HCT116 (cell line): Measurements from ENCODE around the gene CCSER1. TPM values are rescaled to one million over a fixed set of nuclear protein-coding genes. Genes with fewer than 3 reads are reported as not detected.

ENCODE experiments used
- ATAC-seq: fragments of 200-7000 bp; cut with Tn5 transposase; 2 replicates; pipeline ENCODE4 v1.9.1; 2020; ENCODE audit warnings: mild to moderate bottlenecking, moderate library complexity
- BruUV-seq: library from RNA; stranded (reverse); fragments of 400-500 nt; replicated peaks from 2 replicates; lab custom pipeline; 2021; lab: Mats Ljungman, UMichigan
- CTCF ChIA-PET: fragments of 300-600 bp; sonication (Branson Sonifier 250); formaldehyde crosslinking; loops from one replicate; lab custom pipeline; 2021; ENCODE audit warnings: antibody characterized with exemption; lab: Charles Lee
- POLR2A ChIA-PET: fragments of 300-600, 350-600 bp; sonication (Branson Sonifier 250); formaldehyde crosslinking; loops from one replicate; lab custom pipeline; 2021; ENCODE audit warnings: antibody characterized with exemption; lab: Charles Lee
- RAD21 ChIA-PET, 2 experiments: fragments of 300-600 bp; sonication (Branson Sonifier 250); formaldehyde crosslinking; loops; one replicate each; lab custom pipeline; 2023; ENCODE audit warnings: low total read pairs in 2 of 2; ENCODE audit not compliant: uncharacterized antibody in 2 of 2, unreplicated experiment in 2 of 2, low non-redundant PET in 1 of 2; lab: Charles Lee
- DNase-seq: peaks from one replicate; pipeline ENCODE4 v3.0.0-alpha.2; 2010; ENCODE audit warnings: low read depth, low spot score
- H2AFZ ChIP-seq: fragments of 200-600 bp; shearing (Covaris generic), sonication (generic); 2 replicates; pipeline ENCODE4 v1.6.1; 2017; ENCODE audit warnings: low read depth, mixed run types, mixed read lengths, antibody characterized with exemption, low read length; ENCODE audit not compliant: poor library complexity, severe bottlenecking
- H3K27ac ChIP-seq: 2 replicates; pipeline ENCODE4 v1.5.1; 2012; ENCODE audit warnings: low read depth, low read length
- H3K27me3 ChIP-seq: fragments of 200-600 bp; sonication (generic); 2 replicates; pipeline ENCODE4 v1.6.1; 2016; ENCODE audit warnings: mixed run types, low read length, mixed read lengths; ENCODE audit not compliant: insufficient read depth
- H3K36me3 ChIP-seq, 2 experiments: fragments of 200-500 bp in 1 of 2; fragments of 200-600 bp in 1 of 2; sonication (Bioruptor generic) in 1 of 2; sonication (generic) in 1 of 2; 2 replicates each; pipeline versions ENCODE4 v1.5.1 to v1.6.1; 2014 to 2016; ENCODE audit warnings: low read length in 2 of 2, inconsistent platforms in 1 of 2, mixed read lengths in 1 of 2, mixed run types in 1 of 2; ENCODE audit not compliant: insufficient read depth in 2 of 2, control insufficient read depth in 1 of 2
- H3K4me1 ChIP-seq, 2 experiments: fragments of 200-600 bp in 1 of 2; sonication (generic) in 1 of 2; 2 replicates each; pipeline versions ENCODE4 v1.5.1 to v1.6.1; 2012 to 2017; ENCODE audit warnings: low read length in 2 of 2, inconsistent platforms in 1 of 2, mild to moderate bottlenecking in 1 of 2, mixed read lengths in 1 of 2, mixed run types in 1 of 2, moderate library complexity in 1 of 2; ENCODE audit not compliant: insufficient read depth in 2 of 2, control insufficient read depth in 1 of 2
- H3K4me2 ChIP-seq: fragments of 200-600 bp; sonication (generic); 2 replicates; pipeline ENCODE4 v1.6.1; 2017; ENCODE audit warnings: mixed run types, low read length, mixed read lengths
- H3K4me3 ChIP-seq, 2 experiments: fragments of 200-600 bp in 1 of 2; sonication (generic) in 1 of 2; replicated peaks in 1 of 2; 2 replicates each; pipeline ENCODE4 v1.5.1; 2011 to 2016; ENCODE audit warnings: low read length in 2 of 2, control low read depth in 1 of 2, low read depth in 1 of 2, mild to moderate bottlenecking in 1 of 2, mixed read lengths in 1 of 2, mixed run types in 1 of 2
- H3K79me2 ChIP-seq: fragments of 200-600 bp; sonication (generic); 2 replicates; pipeline ENCODE4 v1.6.1; 2017; ENCODE audit warnings: mild to moderate bottlenecking, mixed run types, low read length, moderate library complexity, mixed read lengths; ENCODE audit not compliant: insufficient read depth
- H3K9ac ChIP-seq: fragments of 200-600 bp; sonication (generic); 2 replicates; pipeline ENCODE4 v1.6.1; 2016; ENCODE audit warnings: low read length, mixed read lengths
- H3K9me2 ChIP-seq: fragments of 200-600 bp; sonication (generic), shearing (Covaris generic); 2 replicates; pipeline ENCODE4 v1.6.1; 2017; ENCODE audit warnings: mixed run types, mild to moderate bottlenecking, moderate library complexity; ENCODE audit not compliant: insufficient read depth
- H3K9me3 ChIP-seq, 2 experiments: fragments of 200-500 bp in 1 of 2; fragments of 200-600 bp in 1 of 2; sonication (Bioruptor generic) in 1 of 2; sonication (generic) in 1 of 2; 2 replicates each; pipeline ENCODE4 v1.6.1; 2014 to 2017; ENCODE audit warnings: low read length in 2 of 2, mixed read lengths in 2 of 2, inconsistent platforms in 1 of 2, low read depth in 1 of 2, mild to moderate bottlenecking in 1 of 2, mixed run types in 1 of 2, moderate library complexity in 1 of 2; ENCODE audit not compliant: control insufficient read depth in 1 of 2, insufficient read depth in 1 of 2
- H4K20me1 ChIP-seq: fragments of 200-600 bp; sonication (generic), shearing (Covaris generic); 2 replicates; pipeline ENCODE4 v1.6.1; 2017; ENCODE audit warnings: mixed run types, mild to moderate bottlenecking, moderate library complexity; ENCODE audit not compliant: insufficient read depth
- CBX3 ChIP-seq: IDR thresholded peaks from 2 replicates; pipeline ENCODE4 v1.6.1; 2012; ENCODE audit warnings: low read depth
- CTCF ChIP-seq, 3 experiments: fragments of 200-600 bp in 1 of 3; sonication (generic) in 1 of 3; IDR thresholded peaks in 2 of 3; conservative IDR thresholded peaks in 1 of 3; 2 replicates each; pipeline ENCODE4 v1.5.1; 2012 to 2017; ENCODE audit warnings: low read depth in 2 of 3, low read length in 2 of 3, antibody characterized with exemption in 1 of 3, borderline replicate concordance in 1 of 3, control low read depth in 1 of 3, mild to moderate bottlenecking in 1 of 3, mixed read lengths in 1 of 3, mixed run types in 1 of 3, moderate library complexity in 1 of 3; ENCODE audit not compliant: insufficient read depth in 1 of 3
- EGR1 ChIP-seq: IDR thresholded peaks from 2 replicates; pipeline ENCODE4 v1.6.1; 2012; ENCODE audit warnings: low read depth
- EZH2 ChIP-seq: fragments of 200-600 bp; sonication (generic); IDR thresholded peaks from 2 replicates; pipeline ENCODE4 v1.6.1; 2017; ENCODE audit warnings: antibody characterized with exemption, mixed run types
- EZH2phosphoT487 ChIP-seq: fragments of 200-600 bp; IDR thresholded peaks from 2 replicates; pipeline ENCODE4 v1.6.1; 2018; ENCODE audit warnings: antibody characterized with exemption, borderline replicate concordance
- FOSL1 ChIP-seq: IDR thresholded peaks from 2 replicates; pipeline ENCODE4 v1.6.1; 2012; ENCODE audit warnings: low read depth
- POLR2A ChIP-seq: IDR thresholded peaks from 2 replicates; pipeline ENCODE4 v1.7.0; 2011; ENCODE audit warnings: borderline replicate concordance; ENCODE audit not compliant: insufficient read depth, insufficient read length; ENCODE audit errors: extremely low read depth
- REST ChIP-seq: IDR thresholded peaks from 2 replicates; pipeline ENCODE4 v1.6.1; 2012; ENCODE audit warnings: low read depth
- SRF ChIP-seq: IDR thresholded peaks from 2 replicates; pipeline ENCODE4 v1.6.1; 2012; ENCODE audit warnings: low read depth
- ZBTB33 ChIP-seq: IDR thresholded peaks from 2 replicates; pipeline ENCODE4 v1.6.1; 2011; ENCODE audit warnings: mild to moderate bottlenecking, low read length, moderate library complexity; ENCODE audit not compliant: insufficient replicate concordance; ENCODE audit errors: extremely low read depth
- ZNF274 ChIP-seq: fragments of 200-500 bp; sonication (Bioruptor generic); IDR thresholded peaks from 2 replicates; pipeline ENCODE4 v1.6.1; 2014; ENCODE audit warnings: mild to moderate bottlenecking, low read depth, low read length, inconsistent platforms
- intact Hi-C: fragments of 100-400 bp; cut with micrococcal nuclease; formaldehyde crosslinking; loops from 2 replicates; pipeline ENCODE4 v1.10.0; 2022
- total RNA-seq: library from RNA; stranded (reverse); gene quantifications from one replicate; pipeline ENCODE4 v1.2.1, GENCODE V29; 2021; ENCODE audit not compliant: unreplicated experiment

CCSER1 gene
- total RNA-seq, 1 experiment from 2014 or later, result 6.7 TPM

GRCh38 chr4:90095000-90095399 is 32.2 kb upstream of the CCSER1 start (continued):
- TF ChIP-seq REST (no peak), FOSL1 (0 out of 2 replicates have a peak, but pooled peaks have one; percentile 26), ZNF274 (no peak), CBX3 (no peak), EZH2phosphoT487 (no peak), SRF (no peak), CTCF (IDR thresholded peaks at IDR 0.05 in 2 of 3, conservative IDR thresholded peaks at IDR 0.05 in 1 of 3; ENCODE audit: borderline replicate concordance in 1 of 3, insufficient read depth in 1 of 3, low read depth in 2 of 3, low read length in 2 of 3) (no peak), POLR2A (no peak), EGR1 (no peak)

GRCh38 chr4:90099812-90100211 is 27.4 kb upstream of the CCSER1 start:
- TF ChIP-seq FOSL1, result peak; percentile 13; the same call in 1 of the 2 replicates
- TF ChIP-seq EZH2, result no peak
- TF ChIP-seq ZBTB33, result no peak
- TF ChIP-seq, all 23 proteins: peak for 1
- Histone ChIP-seq H3K27ac (no peak overlapping the region), H3K9ac (no peak overlapping the region), H3K79me2 (no peaks in the 10 kb centered on the region), H3K27me3 (no peaks in the 10 kb centered on the region), H3K36me3 (no peaks in the 10 kb centered on the region), H3K4me2 (no peak overlapping the region), H3K4me3 (no peak overlapping the region), H4K20me1 (no peaks in the 10 kb centered on the region), H3K9me2 (no peaks in the 10 kb centered on the region), H3K4me1 (peaks cover 0 to 10% of the 10 kb centered on the region in 2 experiments; a peak in 2 of 4 replicates), H2AFZ (peak overlapping the region; percentile 51), H3K9me3 (no peaks in the 10 kb centered on the region)
- ATAC-seq (peak; percentile 50), DNase-seq (no peak)
- ChIA-PET CTCF (no interaction called here), RAD21 (no interaction called here), POLR2A (no interaction called here)
- no TSS peak for BruUV-seq
- intact Hi-C loops, result no loop called here
